HG03565 (cell line): Measurements from ENCODE around the gene TMEM258.

Experiments
- ATAC-seq: cut with Tn5 transposase; IDR thresholded peaks from one replicate; pipeline ENCODE4 v1.9.1; 2021; ENCODE audit warnings: mild to moderate bottlenecking, moderate library complexity; ENCODE audit not compliant: unreplicated experiment

The TMEM258 gene

DNA sequence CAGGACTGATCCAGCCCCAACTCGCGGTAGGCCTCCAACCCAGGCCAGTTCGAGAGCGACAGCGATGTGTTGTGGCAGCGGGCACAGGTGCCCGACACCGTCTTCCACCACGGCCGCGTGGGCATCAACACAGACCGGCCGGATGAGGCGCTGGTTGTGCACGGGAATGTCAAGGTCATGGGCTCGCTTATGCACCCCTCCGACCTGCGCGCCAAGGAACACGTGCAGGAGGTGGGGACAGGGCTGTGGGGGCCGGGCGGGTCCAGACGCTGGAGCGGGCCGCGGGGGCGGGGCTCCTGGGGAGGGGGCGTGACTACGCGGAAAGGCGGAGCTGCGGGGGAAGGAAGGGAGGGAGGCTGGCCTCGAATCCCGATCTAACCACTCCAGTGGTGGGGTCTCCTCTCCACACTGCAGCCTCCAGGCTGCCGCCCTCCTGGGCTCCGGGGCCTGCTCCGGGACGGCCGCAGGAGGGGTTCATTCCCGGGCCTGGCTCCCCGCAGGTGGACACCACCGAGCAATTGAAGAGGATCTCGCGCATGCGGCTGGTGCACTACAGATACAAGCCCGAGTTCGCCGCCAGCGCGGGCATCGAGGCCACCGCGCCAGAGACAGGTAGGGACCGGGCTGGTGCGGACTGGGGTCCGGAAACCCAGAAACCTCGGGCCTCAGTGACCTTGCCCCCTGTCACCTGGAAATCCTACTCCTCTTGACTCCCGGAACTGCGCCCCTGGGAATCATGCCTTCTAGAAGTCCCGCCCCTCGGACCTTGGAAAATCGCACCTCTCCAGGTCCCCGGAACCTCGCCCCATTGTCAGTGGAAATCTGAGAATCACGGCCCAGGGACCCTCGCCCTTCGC is 14.9 kb downstream of the TMEM258 start:
- ATAC-seq = no peak

DNA sequence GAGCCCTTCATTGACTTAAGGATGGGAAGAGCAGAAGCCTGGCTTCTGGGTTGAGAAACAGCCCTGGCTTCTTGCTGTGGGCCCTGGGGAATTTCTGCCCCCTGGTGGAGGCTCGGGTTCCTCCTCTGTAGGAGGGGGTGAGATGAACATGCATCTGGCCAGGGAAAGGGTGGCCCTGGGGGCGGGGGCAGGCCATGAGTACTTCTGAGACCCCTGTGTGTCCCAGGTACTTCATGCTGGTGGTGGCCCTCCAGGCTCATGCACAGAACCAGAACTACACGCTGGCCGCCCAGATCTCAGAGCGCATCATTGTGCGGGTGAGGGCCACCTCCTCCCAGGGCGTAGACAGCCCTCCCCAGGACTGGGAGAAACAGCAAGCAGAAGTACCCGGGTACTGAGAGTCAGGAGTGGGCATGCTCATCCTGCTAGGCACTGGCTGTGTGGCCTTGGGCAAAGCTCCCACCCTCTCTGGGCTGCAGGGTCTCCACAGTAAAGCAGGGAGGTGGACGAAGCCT is 15.8 kb downstream of the TMEM258 start:
- ATAC-seq = no peak

DNA sequence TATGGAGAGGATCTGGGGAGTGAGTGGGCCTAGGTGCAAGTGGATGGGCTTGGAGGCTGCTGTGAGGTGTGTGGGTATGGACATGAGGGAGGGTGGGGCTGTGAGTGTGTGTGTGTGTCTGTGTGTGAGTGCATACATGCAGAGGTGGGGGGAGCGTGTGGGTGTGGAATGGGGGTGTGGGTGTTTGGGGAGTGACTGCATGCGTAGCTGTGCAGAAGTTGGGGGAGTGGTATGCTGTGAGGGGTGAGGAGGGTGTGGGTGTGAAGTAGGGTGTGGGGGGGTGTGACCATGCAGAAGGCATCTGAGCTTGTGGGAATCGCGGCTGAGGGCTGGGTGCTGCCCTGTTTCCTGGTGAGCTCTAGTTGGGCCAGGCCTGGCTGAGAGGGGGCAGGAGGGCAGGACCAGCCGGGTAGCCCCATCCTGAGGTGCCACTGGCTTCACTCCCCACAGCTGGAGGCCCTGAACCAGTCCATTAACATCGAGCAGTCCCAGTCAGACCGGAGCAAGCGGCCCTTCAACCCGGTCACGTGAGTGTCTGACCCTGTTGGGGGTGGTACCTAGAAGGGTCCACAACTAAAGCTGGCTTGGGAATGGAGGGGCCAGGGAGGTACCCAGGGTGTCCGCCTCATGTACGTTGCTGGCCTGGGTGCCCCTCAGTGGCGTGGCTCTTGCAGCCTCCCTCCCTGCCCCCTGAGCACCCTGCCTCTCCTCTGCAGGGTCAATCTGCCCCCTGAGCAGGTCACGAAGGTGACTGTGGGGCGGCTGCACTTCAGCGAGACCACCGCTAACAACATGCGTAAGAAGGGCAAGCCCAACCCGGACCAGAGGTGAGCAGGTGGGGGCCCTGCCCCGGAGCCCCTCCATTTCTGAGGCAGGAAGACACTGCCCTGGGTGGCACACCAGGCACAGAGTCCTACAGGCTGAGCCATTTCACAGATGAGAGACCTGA is 16.5 kb downstream of the TMEM258 start:
- no peak for ATAC-seq

DNA sequence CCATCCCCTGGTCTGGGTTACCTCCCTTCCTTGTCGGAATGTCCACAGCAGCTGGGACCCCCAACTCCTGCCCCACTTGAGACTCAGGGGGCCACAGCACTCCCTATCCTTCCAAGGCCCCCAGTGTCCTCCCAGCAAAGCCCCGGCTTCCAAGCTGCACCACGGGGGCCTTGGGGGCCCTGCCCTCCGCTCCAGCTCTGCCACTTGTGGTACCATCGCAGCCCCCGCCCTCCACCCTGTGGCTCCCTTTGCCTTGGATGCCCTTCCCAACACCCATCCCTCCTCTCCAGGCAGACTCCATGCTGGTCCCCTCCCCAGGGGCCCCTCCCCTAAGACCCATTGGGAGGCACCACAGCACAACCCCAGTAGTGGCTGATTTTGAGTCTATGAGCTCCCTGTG is 17.3 kb downstream of the TMEM258 start:
- ATAC-seq = no peak

DNA sequence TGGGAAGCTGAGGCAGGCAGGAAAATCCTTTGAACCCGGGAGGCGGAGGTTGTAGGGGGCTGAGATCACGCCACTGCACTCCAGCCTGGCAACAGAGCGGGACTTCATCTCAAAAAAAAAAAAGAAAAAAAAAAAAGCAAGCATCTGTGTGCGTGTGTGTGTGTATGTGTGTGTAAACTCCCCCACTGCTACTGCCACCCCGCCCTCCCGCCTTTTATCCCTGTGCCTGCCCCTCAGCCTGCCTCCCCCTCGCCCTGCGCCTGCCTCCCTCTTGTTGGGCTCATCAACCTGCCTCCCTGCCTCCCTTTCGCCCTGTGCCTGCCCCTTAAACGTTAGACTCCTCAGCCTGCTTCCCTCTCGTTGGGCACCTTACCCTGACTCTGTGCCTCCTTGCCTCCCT is 18.0 kb downstream of the TMEM258 start:
- no peak for ATAC-seq

DNA sequence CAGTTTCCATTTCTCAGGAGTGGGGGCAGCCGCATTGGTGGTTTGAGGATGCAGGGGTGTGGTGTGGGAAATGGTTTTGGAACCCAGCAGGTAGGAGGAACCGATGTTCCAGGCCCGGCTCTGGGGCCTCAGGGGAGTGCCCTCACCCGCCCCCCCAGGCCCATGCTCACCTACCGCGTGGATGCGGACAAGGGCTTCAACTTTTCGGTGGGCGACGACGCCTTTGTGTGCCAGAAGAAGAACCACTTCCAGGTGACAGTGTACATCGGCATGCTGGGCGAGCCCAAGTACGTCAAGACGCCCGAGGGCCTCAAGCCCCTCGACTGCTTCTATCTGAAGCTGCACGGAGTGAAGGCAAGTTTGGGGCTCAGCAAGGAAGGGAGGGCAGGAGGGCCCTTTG is 18.6 kb downstream of the TMEM258 start:
- ATAC-seq = no peak

DNA sequence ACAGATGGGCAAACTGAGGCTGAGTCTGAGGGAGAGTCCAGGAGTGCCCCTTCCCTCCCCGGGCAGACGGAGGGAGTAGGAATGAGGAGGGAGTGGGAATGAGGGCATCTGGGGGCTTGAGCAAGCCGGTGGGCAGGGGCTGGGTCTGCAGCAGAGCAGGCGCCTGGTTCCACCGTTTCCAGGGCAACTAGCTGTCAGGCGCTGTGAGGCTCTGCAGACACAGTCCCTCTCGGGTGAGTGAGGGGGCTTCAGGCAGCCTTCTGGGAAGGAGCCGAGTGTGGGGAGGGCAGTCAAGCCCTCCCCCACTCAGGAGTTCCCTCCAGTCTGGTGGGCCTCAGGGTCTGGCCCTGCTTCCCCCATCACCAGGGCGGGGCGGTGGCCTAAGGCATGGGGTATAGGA is 19.0 kb downstream of the TMEM258 start:
- no peak for ATAC-seq

DNA sequence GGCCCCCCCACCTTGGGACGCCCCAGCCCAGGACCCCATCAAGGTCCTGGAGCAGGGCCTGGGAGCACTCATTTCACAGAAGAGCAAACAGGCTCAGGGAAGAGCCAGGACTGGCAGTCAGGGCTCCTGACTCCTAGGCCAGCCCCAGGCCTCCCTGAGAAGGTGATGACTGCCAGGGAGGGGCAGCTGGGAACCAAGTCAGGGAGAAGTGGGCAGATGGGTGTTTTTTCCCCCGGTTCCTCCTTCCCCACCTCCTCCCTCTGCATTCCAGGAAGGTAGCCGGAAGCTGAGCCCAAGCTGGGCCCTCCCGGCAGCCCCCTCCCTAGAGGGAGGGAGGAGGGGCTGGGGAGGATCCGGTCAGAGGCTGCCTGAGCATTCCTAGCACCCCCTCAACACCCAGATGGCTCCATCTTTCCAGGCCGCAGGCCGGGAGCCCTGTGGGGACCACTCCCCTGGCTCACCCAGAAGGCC is 20.4 kb downstream of the TMEM258 start:
- no peak for ATAC-seq

DNA sequence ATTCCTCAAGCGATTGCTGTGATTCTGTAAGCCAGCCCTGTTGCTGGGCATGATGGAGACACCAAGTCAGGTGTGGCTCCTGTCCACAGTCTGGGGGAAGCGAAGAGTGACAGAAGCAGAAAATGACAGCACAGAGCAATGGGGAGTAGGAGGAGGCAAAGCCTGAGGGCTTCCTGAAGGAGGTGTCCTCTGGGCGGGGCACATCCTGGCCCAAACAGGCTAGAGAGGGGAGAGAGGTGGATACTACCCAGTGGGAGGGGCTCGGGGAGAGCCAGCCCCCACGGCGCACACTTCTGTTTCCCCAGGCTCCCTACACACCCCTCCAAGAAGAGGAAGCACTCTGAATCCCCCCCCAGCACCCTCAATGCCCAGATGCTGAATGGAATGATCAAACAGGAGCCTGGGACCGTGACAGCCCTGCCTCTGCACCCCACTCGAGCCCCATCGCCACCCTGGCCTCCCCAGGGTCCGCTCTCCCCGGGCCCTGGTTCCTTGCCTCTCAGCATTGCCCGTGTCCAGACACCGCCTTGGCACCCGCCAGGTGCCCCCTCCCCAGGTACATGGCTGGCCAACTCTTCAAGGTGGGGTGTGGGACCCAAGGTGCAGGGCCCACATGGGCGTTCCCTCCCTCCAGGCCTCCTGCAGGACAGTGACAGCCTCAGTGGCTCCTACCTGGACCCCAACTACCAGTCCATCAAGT is 21.1 kb downstream of the TMEM258 start:
- no peak for ATAC-seq

DNA sequence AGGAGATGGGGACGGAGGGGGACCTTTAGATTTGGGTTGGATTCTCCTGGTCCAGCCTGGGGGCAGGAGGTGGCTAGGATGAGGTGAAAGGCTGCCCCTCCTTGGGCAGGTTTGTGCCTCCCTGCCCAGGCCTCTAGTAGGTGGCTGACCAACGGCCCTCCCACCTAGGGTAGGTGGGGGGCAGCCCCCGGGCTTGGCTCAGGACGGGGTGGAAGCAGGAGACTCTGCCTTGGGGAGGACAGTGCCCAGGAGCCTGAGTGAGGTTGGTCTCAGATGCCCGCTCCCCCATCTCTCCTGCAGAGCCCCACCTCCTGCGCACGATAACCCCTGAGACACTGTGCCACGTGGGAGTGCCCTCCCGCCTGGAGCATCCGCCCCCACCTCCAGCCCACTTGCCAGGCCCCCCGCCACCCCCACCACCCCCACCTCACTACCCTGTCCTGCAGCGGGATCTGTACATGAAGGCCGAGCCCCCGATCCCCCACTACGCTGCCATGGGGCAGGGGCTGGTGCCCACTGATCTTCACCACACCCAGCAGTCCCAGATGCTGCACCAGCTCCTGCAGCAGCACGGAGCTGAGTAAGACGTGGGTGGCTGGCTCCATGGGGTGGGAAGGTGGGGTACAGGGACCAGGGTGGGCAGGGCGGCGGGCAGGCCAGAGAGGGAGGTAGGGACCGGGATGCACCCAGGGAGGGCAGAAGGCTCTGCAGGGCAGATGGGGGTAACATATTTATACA is 22.3 kb downstream of the TMEM258 start:
- no peak for ATAC-seq

DNA sequence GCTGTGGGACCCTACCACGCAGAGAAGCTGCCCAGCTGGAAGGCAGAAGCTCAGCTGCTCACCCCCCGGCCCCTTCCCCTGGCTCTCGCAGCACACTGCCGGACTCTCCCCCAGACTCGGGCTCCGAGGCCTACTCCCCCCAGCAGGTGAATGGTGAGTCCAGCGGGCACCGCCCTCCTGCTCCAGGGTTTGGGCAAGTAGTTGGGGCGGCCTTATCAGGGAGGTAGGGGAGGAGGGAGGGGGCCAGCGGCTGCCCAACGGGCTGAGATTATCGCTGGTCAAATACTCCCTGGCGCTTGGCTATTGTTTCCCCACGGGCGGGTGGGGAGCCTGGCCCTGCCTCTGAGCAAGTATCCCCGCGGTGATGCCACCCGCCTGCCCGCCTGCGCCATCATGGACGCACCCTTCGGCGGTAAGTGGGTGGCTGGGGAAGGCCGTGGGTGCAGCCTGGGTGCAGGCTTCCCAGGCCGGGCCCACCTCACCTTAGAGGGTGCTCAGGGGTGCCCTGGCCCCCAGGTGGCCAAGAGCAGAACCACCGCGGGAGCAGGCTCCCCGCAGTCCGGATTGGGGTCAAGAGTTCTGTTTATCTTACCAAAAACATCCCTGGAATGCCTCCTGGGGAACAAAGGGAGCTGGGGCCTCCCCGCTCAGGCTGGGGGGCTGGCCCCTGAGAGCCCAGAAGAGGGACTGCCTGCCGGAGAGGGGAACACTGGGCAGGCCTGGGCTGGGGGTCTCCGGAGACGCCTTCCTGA is 23.1 kb downstream of the TMEM258 start:
- no peak for ATAC-seq

DNA sequence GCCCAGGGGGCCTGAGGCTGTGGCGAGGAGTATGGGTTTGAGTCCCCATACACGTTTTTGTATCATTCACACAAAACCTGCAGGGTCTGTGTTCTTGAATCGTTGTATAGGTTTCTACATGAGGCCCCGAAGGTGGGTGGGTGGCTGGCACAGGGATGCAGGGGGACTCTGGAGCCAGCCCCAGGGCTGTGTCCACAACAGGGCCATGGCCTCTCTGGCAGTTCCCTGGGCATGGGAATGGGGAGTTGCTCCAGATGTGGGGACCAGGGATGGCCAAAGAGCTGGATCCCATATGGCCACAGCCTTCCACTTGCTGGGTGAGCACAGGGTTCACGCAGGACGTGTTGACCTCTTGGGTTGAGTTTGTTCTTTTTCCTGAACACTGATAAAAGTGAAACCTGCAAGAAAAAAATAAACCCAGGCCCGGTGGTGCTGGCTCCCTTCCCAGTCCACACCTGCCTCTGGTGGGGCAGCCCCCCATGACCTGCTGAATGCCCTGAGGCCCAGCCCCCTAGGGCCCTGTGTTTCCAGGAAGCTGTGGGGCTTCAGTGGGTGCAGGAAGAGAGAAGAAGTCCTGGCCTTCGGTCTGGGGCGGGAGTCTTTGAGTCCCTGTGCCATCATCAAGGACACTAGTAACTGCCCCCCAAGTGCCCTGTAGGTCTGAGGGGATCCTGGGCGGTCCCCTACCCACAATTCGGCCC is 23.9 kb downstream of the TMEM258 start:
- ATAC-seq = no peak

DNA sequence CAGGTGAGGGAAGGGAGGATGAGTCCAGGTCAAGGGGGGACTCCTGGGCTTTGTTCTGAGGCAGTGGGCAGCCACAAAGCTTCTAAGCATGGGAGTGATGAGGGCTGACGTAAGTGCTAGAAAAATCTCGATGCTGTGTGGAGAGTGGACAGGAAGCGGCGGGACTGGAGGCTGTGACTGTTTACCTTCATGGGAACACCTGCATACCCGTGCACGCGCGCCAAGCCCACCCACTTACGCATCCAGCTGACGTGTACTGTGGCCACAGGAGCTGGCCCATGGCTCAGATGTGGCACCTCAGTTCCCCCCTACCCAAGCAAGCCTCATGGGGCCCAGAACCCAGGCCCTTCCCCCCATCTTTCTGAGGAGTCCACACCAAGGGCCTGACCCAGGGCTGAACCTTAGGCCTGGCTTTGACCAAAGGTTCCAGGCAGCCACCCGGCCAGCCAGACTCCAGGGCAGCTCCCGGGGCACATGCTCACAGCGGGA is 26.0 kb downstream of the TMEM258 start:
- no peak for ATAC-seq

DNA sequence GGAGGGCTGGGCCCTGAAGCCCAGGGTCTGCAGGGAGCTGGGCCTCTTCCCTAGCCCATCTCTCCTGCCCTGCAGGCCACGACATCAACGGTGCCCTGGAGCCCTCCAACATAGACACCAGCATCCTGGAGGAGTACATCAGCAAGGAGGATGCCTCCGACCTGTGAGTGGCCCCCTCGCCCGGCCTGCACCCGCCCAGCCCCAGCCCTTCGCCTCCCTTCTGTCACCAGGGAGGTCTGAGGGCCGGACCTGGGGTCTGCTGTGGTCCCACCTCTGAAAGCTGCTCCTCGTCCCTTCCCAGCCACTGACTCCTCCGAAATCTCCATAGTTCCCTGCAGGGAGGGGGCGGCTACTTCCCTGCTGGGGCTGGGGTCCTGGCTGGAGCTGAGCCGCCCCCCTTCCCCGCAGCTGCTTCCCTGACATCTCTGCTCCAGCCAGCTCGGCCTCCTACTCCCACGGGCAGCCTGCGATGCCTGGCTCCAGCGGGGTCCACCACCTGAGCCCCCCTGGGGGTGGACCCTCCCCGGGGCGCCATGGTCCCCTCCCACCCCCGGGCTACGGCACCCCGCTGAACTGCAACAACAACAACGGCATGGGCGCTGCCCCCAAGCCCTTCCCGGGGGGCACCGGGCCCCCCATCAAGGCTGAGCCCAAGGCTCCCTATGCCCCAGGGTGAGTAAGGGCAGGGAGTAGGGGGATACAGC is 26.7 kb downstream of the TMEM258 start:
- ATAC-seq = no peak

DNA sequence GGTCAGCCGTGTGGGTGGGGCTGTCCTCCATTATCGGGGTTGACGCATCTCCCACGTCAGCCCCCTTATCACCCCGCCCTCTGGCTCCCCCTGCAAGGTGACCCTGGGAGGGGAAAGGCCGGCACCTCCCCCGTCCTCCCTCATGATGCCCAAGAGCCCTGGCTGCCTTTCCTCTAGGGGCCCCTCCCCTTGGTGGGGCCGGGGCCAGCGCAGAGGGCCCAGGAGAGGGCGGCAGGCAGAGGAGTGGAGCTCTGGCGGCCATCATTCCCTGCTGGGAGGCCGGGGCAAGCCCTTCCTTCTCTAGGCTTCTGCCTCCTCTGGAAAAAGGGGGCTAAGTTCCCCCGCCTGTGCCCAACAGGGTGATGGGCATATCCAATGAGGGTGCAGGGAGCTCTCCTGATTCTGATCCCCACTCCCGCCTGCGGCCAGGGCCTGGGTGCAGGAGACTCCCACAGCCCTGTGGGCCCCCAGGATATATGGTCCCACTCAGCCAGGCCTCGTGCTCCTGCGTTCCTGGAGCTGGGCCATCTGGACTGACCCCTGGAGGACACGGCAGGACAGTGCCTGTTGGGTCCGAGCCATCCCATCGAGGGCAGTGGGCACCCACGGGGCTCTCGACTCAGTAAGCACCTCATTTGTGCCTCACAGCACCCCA is 27.7 kb downstream of the TMEM258 start:
- no peak for ATAC-seq

DNA sequence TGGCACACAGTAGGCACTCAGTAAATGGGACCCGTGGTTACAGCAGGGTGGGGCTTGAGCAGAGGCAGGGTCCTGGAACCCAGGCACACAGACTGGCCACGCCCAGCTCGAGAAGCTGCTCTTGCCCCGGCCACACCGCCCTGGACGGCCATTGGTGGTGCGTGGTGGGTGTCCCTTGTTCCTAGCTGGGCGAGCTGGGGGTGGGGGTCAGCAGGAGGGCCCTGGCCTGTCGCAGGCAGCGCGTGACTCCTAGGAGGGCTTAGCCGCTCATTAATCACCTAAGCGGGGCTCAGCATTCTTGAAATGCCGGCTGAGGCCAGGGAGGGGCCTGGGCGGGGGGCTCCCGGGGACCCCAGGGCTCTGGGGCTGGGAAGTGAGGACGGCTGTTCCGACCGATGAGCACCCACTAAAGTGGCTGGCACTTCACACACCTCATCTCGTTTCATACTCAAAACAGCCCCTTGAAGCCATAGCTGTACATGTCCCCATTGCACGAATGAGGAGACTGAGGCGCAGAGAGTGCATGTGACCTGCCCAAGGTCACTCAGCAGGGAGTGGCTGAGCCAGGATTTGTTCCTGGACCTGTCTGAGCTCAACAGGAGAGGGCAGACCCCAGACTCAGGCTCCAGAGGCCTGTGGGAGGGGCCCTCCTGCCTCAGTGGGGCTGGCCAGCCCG is 28.3 kb downstream of the TMEM258 start:
- ATAC-seq = no peak

DNA sequence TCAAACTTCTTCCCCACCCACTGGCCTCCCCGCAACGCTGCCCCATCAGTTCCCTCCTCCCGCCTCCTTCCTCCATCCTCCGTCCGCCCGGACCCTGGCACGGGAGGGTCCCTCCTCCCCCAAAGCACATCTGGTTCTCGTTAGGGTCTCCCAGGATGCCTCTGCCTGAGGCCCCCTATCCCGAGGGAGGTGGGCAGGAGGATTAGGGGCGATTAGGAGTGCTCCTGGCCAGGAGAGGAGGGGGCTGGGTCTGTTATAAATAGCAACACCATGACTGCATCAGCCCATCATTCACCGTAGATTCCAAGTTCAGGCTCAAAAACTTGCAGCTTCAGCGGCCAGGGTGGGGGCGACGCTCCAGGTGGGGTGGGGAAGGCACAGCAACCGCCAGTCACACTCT is 29.6 kb downstream of the TMEM258 start:
- no peak for ATAC-seq
